DND-41 (cell line): ENCODE data around the gene C1orf56.

ENCODE experiments used
- EZH2 ChIP-seq: IDR thresholded peaks from 3 replicates; pipeline ENCODE4 v1.6.1; 2012; ENCODE audit warnings: borderline replicate concordance, low read depth, mild to moderate bottlenecking, moderate library complexity, low read length, inconsistent platforms; ENCODE audit not compliant: severe bottlenecking
- TF ChIP-seq, protein P1 (sequence below): IDR thresholded peaks from 2 replicates; pipeline ENCODE4 v1.5.1; 2012; ENCODE audit warnings: borderline replicate concordance, low read length, moderate library complexity, mild to moderate bottlenecking; ENCODE audit not compliant: poor library complexity, severe bottlenecking; ENCODE audit errors: extremely low read depth

DNA sequence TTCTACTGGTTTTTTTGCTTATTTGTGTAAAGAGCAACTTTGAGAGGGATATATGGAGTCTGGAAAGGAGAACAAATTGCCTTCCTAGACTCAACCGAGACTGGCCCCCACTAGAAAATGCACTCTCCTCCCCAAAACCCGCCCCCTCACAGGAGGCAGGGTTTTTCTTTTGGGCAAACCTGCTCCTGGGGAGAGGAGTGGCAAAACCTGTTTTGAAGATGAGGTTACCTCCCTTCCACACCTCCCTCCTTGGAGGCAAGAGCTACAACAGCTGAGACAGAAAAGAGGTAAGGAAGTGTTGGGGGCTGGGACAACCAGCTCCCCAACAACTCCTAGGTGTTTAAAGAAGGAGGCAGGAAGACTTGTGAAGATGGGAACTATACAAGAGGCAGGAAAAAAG, 11.2 kb upstream of the C1orf56 start, which contains the start of gene BNIPL:
- no peak for TF ChIP-seq EZH2
- TF ChIP-seq, protein P1, sequence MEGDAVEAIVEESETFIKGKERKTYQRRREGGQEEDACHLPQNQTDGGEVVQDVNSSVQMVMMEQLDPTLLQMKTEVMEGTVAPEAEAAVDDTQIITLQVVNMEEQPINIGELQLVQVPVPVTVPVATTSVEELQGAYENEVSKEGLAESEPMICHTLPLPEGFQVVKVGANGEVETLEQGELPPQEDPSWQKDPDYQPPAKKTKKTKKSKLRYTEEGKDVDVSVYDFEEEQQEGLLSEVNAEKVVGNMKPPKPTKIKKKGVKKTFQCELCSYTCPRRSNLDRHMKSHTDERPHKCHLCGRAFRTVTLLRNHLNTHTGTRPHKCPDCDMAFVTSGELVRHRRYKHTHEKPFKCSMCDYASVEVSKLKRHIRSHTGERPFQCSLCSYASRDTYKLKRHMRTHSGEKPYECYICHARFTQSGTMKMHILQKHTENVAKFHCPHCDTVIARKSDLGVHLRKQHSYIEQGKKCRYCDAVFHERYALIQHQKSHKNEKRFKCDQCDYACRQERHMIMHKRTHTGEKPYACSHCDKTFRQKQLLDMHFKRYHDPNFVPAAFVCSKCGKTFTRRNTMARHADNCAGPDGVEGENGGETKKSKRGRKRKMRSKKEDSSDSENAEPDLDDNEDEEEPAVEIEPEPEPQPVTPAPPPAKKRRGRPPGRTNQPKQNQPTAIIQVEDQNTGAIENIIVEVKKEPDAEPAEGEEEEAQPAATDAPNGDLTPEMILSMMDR: no peak
